ENCODE results near the gene EPC2.

DNA sequence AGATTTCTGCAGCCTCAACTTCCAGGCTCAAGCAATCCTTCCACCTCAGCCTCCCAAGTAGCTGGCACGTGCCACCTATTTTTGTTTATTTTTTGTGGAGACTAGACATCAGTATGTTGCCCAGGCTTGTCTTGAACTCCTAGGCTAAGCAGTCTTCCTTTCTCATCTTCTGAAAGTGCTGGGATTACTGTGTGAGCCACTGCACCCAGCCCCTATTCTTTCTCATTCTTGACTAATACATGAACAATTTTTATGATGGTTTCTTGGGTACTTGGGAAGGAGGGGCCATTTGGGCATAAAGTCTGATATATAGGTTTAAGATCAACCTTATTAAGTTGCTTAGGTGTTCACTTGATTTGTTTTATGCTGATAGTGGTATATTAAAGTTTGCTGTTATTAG is 26.2 kb downstream of the EPC2 start:
- TF ChIP-seq, protein P1, sequence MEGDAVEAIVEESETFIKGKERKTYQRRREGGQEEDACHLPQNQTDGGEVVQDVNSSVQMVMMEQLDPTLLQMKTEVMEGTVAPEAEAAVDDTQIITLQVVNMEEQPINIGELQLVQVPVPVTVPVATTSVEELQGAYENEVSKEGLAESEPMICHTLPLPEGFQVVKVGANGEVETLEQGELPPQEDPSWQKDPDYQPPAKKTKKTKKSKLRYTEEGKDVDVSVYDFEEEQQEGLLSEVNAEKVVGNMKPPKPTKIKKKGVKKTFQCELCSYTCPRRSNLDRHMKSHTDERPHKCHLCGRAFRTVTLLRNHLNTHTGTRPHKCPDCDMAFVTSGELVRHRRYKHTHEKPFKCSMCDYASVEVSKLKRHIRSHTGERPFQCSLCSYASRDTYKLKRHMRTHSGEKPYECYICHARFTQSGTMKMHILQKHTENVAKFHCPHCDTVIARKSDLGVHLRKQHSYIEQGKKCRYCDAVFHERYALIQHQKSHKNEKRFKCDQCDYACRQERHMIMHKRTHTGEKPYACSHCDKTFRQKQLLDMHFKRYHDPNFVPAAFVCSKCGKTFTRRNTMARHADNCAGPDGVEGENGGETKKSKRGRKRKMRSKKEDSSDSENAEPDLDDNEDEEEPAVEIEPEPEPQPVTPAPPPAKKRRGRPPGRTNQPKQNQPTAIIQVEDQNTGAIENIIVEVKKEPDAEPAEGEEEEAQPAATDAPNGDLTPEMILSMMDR (IDR thresholded peaks at IDR 0.05): no peak
- no peak for TF ChIP-seq POLR2A (IDR thresholded peaks at IDR 0.05)

Measured in breast epithelium (tissue), 3 donors.